K562 (cell line): Measurements from ENCODE around the gene ZNF236. TPM values are rescaled to one million over a fixed set of nuclear protein-coding genes. Genes with fewer than 3 reads are reported as not detected.

ENCODE experiments used
- ATAC-seq: fragments of 200-7000 bp; cut with Tn5 transposase; 3 replicates; pipeline ENCODE4 v1.9.1; 2020; ENCODE audit warnings: moderate library complexity
- BruUV-seq: library from RNA; stranded (reverse); fragments of 400-500 nt; replicated peaks from 2 replicates; lab custom pipeline; 2021; lab: Mats Ljungman, UMichigan
- CTCF ChIA-PET: fragments of 300-600 bp; formaldehyde crosslinking; extraction: SDS; loops from one replicate; lab custom pipeline; 2021; ENCODE audit warnings: low intra/inter-chr PET ratio; lab: Yijun Ruan, JAX
- POLR2A ChIA-PET: fragments of 300-600, 350-650 bp; sonication (Branson Sonifier 250); formaldehyde crosslinking; extraction: SDS; loops from one replicate; lab custom pipeline; 2021; ENCODE audit warnings: antibody characterized with exemption, inconsistent platforms; lab: Yijun Ruan, JAX
- DNase-seq, 4 experiments: peaks; one replicate each; pipeline versions ENCODE4 v3.0.0 to v3.0.0-alpha.2; 2011 to 2018; ENCODE audit warnings: low spot score in 3 of 4, mixed read lengths in 3 of 4; ENCODE audit errors: extremely low read depth in 1 of 4
- FAIRE-seq: peaks from 2 replicates; lab custom pipeline; 2011; peaks lifted over from hg19 to GRCh38; lab: Jason Lieb, UNC
- H2AFZ ChIP-seq: 2 replicates; pipeline ENCODE4 v1.6.0; 2011; ENCODE audit warnings: low read depth, low read length, control low read depth, inconsistent platforms
- H3K27ac ChIP-seq: fragments of 200-600 bp; 3 replicates; pipeline ENCODE4 v1.8.0; 2011; ENCODE audit warnings: low read depth, mild to moderate bottlenecking, control low read depth, inconsistent platforms, low read length, moderate library complexity, mixed read lengths; ENCODE audit errors: extremely low read depth
- H3K27me3 ChIP-seq, 2 experiments: fragments of 300-600 bp in 1 of 2; 2 replicates in 1 of 2; 3 replicates in 1 of 2; pipeline versions ENCODE4 v1.6.0 to v1.8.0; 2011; ENCODE audit warnings: inconsistent platforms in 2 of 2, low read length in 2 of 2, mild to moderate bottlenecking in 1 of 2, mixed read lengths in 1 of 2, moderate library complexity in 1 of 2; ENCODE audit not compliant: control insufficient read depth in 2 of 2, insufficient read depth in 2 of 2
- H3K36me3 ChIP-seq: fragments of 300-600 bp; 3 replicates; pipeline ENCODE4 v1.8.0; 2011; ENCODE audit warnings: mild to moderate bottlenecking, low read length, inconsistent platforms; ENCODE audit not compliant: control insufficient read depth, insufficient read depth
- H3K4me1 ChIP-seq, 2 experiments: fragments of 200-600 bp in 1 of 2; replicated peaks in 1 of 2; 2 replicates in 1 of 2; 3 replicates in 1 of 2; pipeline versions ENCODE4 v1.5.1 to v1.8.0; 2011; ENCODE audit warnings: inconsistent platforms in 2 of 2, low read length in 2 of 2, mild to moderate bottlenecking in 1 of 2, mixed read lengths in 1 of 2, moderate library complexity in 1 of 2; ENCODE audit not compliant: control insufficient read depth in 2 of 2, insufficient read depth in 2 of 2
- H3K4me2 ChIP-seq: 2 replicates; pipeline ENCODE4 v1.6.1; 2011; ENCODE audit warnings: low read length, control low read depth, inconsistent platforms, mixed read lengths; ENCODE audit not compliant: insufficient read depth
- H3K4me3 ChIP-seq: fragments of 200-600 bp; sonication (generic), shearing (Covaris generic); 2 replicates; pipeline ENCODE4 v1.5.1; 2016; ENCODE audit warnings: control low read depth, inconsistent platforms
- H3K79me2 ChIP-seq: fragments of 200-600 bp; 3 replicates; pipeline ENCODE4 v1.8.0; 2011; ENCODE audit warnings: low read length, inconsistent platforms; ENCODE audit not compliant: control insufficient read depth, insufficient read depth
- H3K9ac ChIP-seq, 2 experiments: 2 replicates each; pipeline versions ENCODE4 v1.6.0 to v1.6.1; 2011; ENCODE audit warnings: low read depth in 2 of 2, low read length in 2 of 2, control low read depth in 1 of 2, inconsistent platforms in 1 of 2, mild to moderate bottlenecking in 1 of 2, mixed read lengths in 1 of 2; ENCODE audit not compliant: insufficient read depth in 1 of 2
- H3K9me1 ChIP-seq: one replicate; pipeline ENCODE4 v1.6.0; 2011; ENCODE audit warnings: inconsistent platforms, mild to moderate bottlenecking, low read length, moderate library complexity; ENCODE audit not compliant: control insufficient read depth, insufficient read depth
- H3K9me3 ChIP-seq: replicated peaks from 2 replicates; pipeline ENCODE4 v1.5.1; 2011; ENCODE audit warnings: low read depth, low read length, inconsistent platforms; ENCODE audit not compliant: control insufficient read depth, insufficient read depth
- H4K20me1 ChIP-seq: replicated peaks from 2 replicates; pipeline ENCODE4 v1.6.1; 2011; ENCODE audit warnings: low read length, inconsistent platforms, mixed read lengths; ENCODE audit not compliant: control insufficient read depth, insufficient read depth
- BDP1 ChIP-seq: IDR thresholded peaks from 3 replicates; pipeline ENCODE4 v1.6.1; 2011; ENCODE audit not compliant: insufficient read length, insufficient read depth
- CBFA2T2 ChIP-seq: fragments of 450-650 bp; conservative IDR thresholded peaks from 2 replicates; pipeline ENCODE4 v1.6.1; 2017; ENCODE audit warnings: mild to moderate bottlenecking
- CBFA2T3 ChIP-seq: fragments of 450-650 bp; IDR thresholded peaks from 2 replicates; pipeline ENCODE4 v1.6.1; 2017
- ELF4 ChIP-seq: fragments of 450-650 bp; formaldehyde crosslinking; IDR thresholded peaks from 2 replicates; pipeline ENCODE4 v1.4.0; 2022; ENCODE audit warnings: missing genetic modification characterization
- ETV1 ChIP-seq: fragments of 450-650 bp; conservative IDR thresholded peaks from 2 replicates; pipeline ENCODE4 v1.6.1; 2016; ENCODE audit warnings: missing genetic modification characterization, control low read depth, low read depth, missing compliant biosample characterization
- ETV5 ChIP-seq: sonication (generic); formaldehyde crosslinking; IDR thresholded peaks from 2 replicates; pipeline ENCODE4 v1.4.0; 2020; ENCODE audit warnings: low read depth, mild to moderate bottlenecking, missing genetic modification reagents
- EZH2 ChIP-seq: IDR thresholded peaks from 2 replicates; pipeline ENCODE4 v1.6.1; 2012; ENCODE audit warnings: low read depth, mild to moderate bottlenecking, inconsistent platforms, low read length, borderline replicate concordance
- FOXJ3 ChIP-seq: sonication (generic); formaldehyde crosslinking; IDR thresholded peaks from 2 replicates; pipeline ENCODE4 v1.4.0; 2020; ENCODE audit warnings: mild to moderate bottlenecking, missing genetic modification reagents
- GATAD2A ChIP-seq: fragments of 450-650 bp; IDR thresholded peaks from 2 replicates; pipeline ENCODE4 v1.6.1; 2017
- TBL1XR1 ChIP-seq, 2 experiments: IDR thresholded peaks; 2 replicates each; pipeline ENCODE4 v1.6.1; 2012; ENCODE audit warnings: improper control_type of control experiment in 2 of 2, low read length in 2 of 2, mild to moderate bottlenecking in 1 of 2
- TEAD4 ChIP-seq, 2 experiments: sonication (generic) in 1 of 2; formaldehyde crosslinking in 1 of 2; IDR thresholded peaks; 2 replicates each; pipeline versions ENCODE4 v1.6.1 to v1.8.0; 2012 to 2022; ENCODE audit warnings: borderline replicate concordance in 1 of 2, inconsistent platforms in 1 of 2, low read length in 1 of 2, mild to moderate bottlenecking in 1 of 2, missing genetic modification reagents in 1 of 2
- THAP12 ChIP-seq: fragments of 250-450 bp; sonication (Bioruptor Pico); IDR thresholded peaks from 2 replicates; pipeline ENCODE4 v1.9.0; 2021; ENCODE audit warnings: mild to moderate bottlenecking, inconsistent platforms
- ZFP30 ChIP-seq: fragments of 250-450 bp; sonication (Bioruptor Pico); IDR thresholded peaks from 2 replicates; pipeline ENCODE4 v1.8.0; 2022; ENCODE audit warnings: moderate library complexity, mild to moderate bottlenecking, inconsistent platforms, borderline replicate concordance
- ZNF217 ChIP-seq: sonication (generic); formaldehyde crosslinking; IDR thresholded peaks from 2 replicates; pipeline ENCODE4 v1.8.0; 2022; ENCODE audit warnings: mild to moderate bottlenecking, missing genetic modification reagents
- WGBS: fragments of 100-300 bp; shearing (Covaris generic); methylation state at CpG from one replicate; pipeline ENCODE4 v1.1.6; 2016; ENCODE audit warnings: low coverage, mixed read lengths; ENCODE audit not compliant: insufficient coverage; ENCODE audit errors: missing lambda C conversion rate; 5-methylcytosine and 5-hydroxymethylcytosine counted together
- in situ Hi-C: fragments of 300-500 bp; cut with MboI; formaldehyde crosslinking; loops from 4 replicates; pipeline ENCODE4 v1.15.0; 2018; ENCODE audit warnings: inconsistent platforms, mixed read lengths
- intact Hi-C: fragments of 100-400 bp; cut with micrococcal nuclease; formaldehyde crosslinking; loops from 2 replicates; pipeline ENCODE4 v1.14.2; 2022
- polyA plus RNA-seq, 8 experiments: library from polyadenylated mRNA; depleted of rRNA in 4 of 8; stranded (reverse) in 5 of 8; unstranded in 3 of 8; fragments of >200 nt; fragmentation: Nextera tagmentation in 2 of 8; fragmentation: Illumina TruSeq in 1 of 8; extraction: Ambion mirVana in 2 of 8; extraction: Trizol in 1 of 8; gene quantifications; 2 replicates each; pipeline versions ENCODE4 v1.2.1 to v1.2.3, GENCODE V29; 2011 to 2014; ENCODE audit warnings: inconsistent platforms in 1 of 8, missing spikeins in 1 of 8
- total RNA-seq, 7 experiments: library from RNA; depleted of rRNA in 6 of 7; stranded (reverse); fragments of >200 nt in 6 of 7; fragmentation: Illumina TruSeq in 2 of 7; extraction: Trizol in 2 of 7; gene quantifications; 2 replicates each; pipeline versions ENCODE4 v1.2.1 to v1.2.3, GENCODE V29; 2011 to 2021; ENCODE audit warnings: low replicate concordance in 1 of 7

The ZNF236 gene
- total and polyA plus RNA-seq, 9 of the 15 experiments (the other 6 are each of a cell fraction or from before 2014, with no cell fraction given): 0.35 to 8.7 (median 3.4) TPM

DNA sequence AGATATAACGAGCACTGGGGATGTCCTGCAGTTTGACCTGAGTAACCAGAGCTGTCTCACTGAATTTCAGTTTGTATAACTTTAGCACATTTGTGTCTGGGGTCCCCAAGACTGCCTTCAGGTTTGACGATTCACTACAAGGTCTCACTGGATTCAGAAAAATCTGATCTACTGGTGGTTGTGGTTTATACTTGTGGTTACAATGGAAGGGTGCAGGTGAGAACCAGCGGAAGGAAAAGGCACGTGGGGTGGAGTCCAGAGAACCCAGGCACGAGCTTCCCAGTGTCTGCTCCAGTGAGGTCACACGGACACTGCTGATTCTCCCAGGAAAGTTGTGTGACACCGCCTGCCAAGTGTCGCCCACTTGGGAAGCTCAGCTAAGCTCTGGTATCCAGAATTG, 126.0 kb downstream of the ZNF236 start:
- CTCF ChIA-PET: no interaction called here
- H3K9me1 ChIP-seq: no peaks in the 10 kb centered on the region
- TF ChIP-seq FOXJ3 (CRISPR knock-in tag): no peak
- TF ChIP-seq ETV5 (CRISPR knock-in tag): no peak
- no peak for TF ChIP-seq GATAD2A
- TF ChIP-seq, all 486 proteins: peak for 0
- Histone ChIP-seq H3K4me2 (no peak overlapping the region), H4K20me1 (no peaks in the 10 kb centered on the region), H3K9me3 (no peaks in the 10 kb centered on the region), H2AFZ (no peak overlapping the region), H3K36me3 (no peaks in the 10 kb centered on the region), H3K9ac (no peak overlapping the region), H3K27ac (no peak overlapping the region), H3K4me3 (no peak overlapping the region), H3K79me2 (no peaks in the 10 kb centered on the region), H3K27me3 (no peaks in the 10 kb centered on the region), H3K4me1 (peaks cover 0 to 3% of the 10 kb centered on the region in 2 experiments; a peak in 3 of 5 replicates)
- intact Hi-C loops (no loop called here), in situ Hi-C loops (no loop called here)
- WGBS: 86% methylated on average over 7 of the region's 8 CpGs
- ATAC-seq (no peak), FAIRE-seq (no peak), DNase-seq (no peak)
- no TSS peak for BruUV-seq
- POLR2A ChIA-PET: no interaction called here

GRCh38 chr18:76951456-76952247, 129.3 kb downstream of the ZNF236 start:
- no TSS peak for BruUV-seq
- FAIRE-seq: no peak
- H3K27me3 ChIP-seq: no peaks in the 10 kb centered on the region
- TF ChIP-seq ZNF217 (CRISPR knock-in tag) (no peak), ETV1 (tag) (no peak), CBFA2T2 (0 out of 2 replicates have a peak, but pooled peaks have one; percentile 3), ELF4 (CRISPR knock-in tag) (no peak), THAP12 (CRISPR knock-in tag) (no peak), TBL1XR1 (IDR thresholded peaks at IDR 0.05; ENCODE audit: low read length in 2 of 2) (no peak), BDP1 (no peak), ZFP30 (no peak), EZH2 (no peak), CBFA2T3 (peak; percentile 21), TEAD4 (IDR thresholded peaks at IDR 0.05; ENCODE audit: low read length) (0 out of 2 replicates have a peak, but pooled peaks have one; percentile 23), TEAD4 (CRISPR knock-in tag; IDR thresholded peaks at IDR 0.05; ENCODE audit: borderline replicate concordance) (no peak)

More at GRCh38 chr18:76951456-76952247, 129.3 kb downstream of the ZNF236 start:
- DNase-seq (no peak), ATAC-seq (no peak)
- in situ Hi-C loops: no loop called here
- no peak overlapping the region for H2AFZ ChIP-seq
- H3K9me3 ChIP-seq: no peaks in the 10 kb centered on the region
- H3K27ac ChIP-seq: no peak overlapping the region
- no peak overlapping the region for H3K4me2 ChIP-seq
- intact Hi-C loops: no loop called here
- 71% methylated on average over 12 of the region's 12 CpGs for WGBS
- no peak overlapping the region for H3K4me3 ChIP-seq
- no peak overlapping the region for H3K9ac ChIP-seq
- 0 out of 3 replicates have a peak, but pooled peaks cover 3% of the 10 kb centered on the region for H3K36me3 ChIP-seq
- no peaks in the 10 kb centered on the region for H3K79me2 ChIP-seq
- H4K20me1 ChIP-seq: no peaks in the 10 kb centered on the region
- H3K9me1 ChIP-seq: no peaks in the 10 kb centered on the region
- ChIA-PET CTCF (no interaction called here), POLR2A (no interaction called here)
- peaks cover 0 to 3% of the 10 kb centered on the region in 2 experiments; a peak in 3 of 5 replicates for H3K4me1 ChIP-seq
